Peyer's patch (tissue), 4 donors: Measurements from ENCODE around the gene PPP1R7. TPM values are rescaled to one million over a fixed set of nuclear protein-coding genes. Genes with fewer than 3 reads are reported as not detected.
"Not testable (repeated sequence)": the region's sequence is repeated elsewhere in the genome, so short reads cannot be mapped to it uniquely, and the experiment has no call there.

Experiments used
- DNase-seq, 3 donors: peaks; one replicate each; pipeline ENCODE4 v3.0.0-alpha.2; 2017 to 2019
- H3K27ac ChIP-seq, 4 donors: fragments of 200-600 bp; sonication (generic); one replicate each; pipeline ENCODE4 v1.5.1; 2016 to 2019
- H3K27me3 ChIP-seq, 2 donors: fragments of 200-600 bp; sonication (generic); one replicate each; pipeline ENCODE4 v1.5.1; 2019
- H3K36me3 ChIP-seq, 3 donors: fragments of 200-600 bp; sonication (generic); one replicate each; pipeline ENCODE4 v1.5.1; 2016 to 2019
- H3K4me1 ChIP-seq, 4 donors: fragments of 200-600 bp; sonication (generic); one replicate each; pipeline ENCODE4 v1.5.1; 2016 to 2019
- H3K4me3 ChIP-seq, 4 donors: fragments of 200-600 bp; sonication (generic); 1 replicate in 3 of 4; 2 replicates in 1 of 4; pipeline ENCODE4 v1.5.1; 2016 to 2019; ENCODE audit warnings: mild to moderate bottlenecking in 1 of 4
- H3K9me3 ChIP-seq, 4 donors: fragments of 200-600 bp; sonication (generic); one replicate each; pipeline ENCODE4 v1.5.1; 2016 to 2019; ENCODE audit warnings: mild to moderate bottlenecking in 1 of 4
- CTCF ChIP-seq, 6 experiments: fragments of 450-650 bp in 4 of 6; fragments of 200-600 bp in 2 of 6; sonication (generic) in 1 of 6; IDR thresholded peaks; one replicate each; pipeline ENCODE4 v1.5.1; 2017 to 2019; ENCODE audit warnings: antibody characterized with exemption in 6 of 6, mild to moderate bottlenecking in 3 of 6, moderate library complexity in 1 of 6
- POLR2A ChIP-seq, 2 donors: fragments of 450-650 bp; IDR thresholded peaks; one replicate each; pipeline ENCODE4 v1.5.1; 2017; ENCODE audit warnings: antibody characterized with exemption in 2 of 2, mild to moderate bottlenecking in 2 of 2, moderate library complexity in 2 of 2
- total RNA-seq, 4 donors: library from RNA; depleted of rRNA; stranded (reverse); fragments of >200 nt; gene quantifications; one replicate each; pipeline ENCODE4 v1.1.0, GENCODE V29; 2016

Gene PPP1R7
- 10 to 100 TPM; 13.2 to 44.0 (median 28.1) TPM for total RNA-seq

- peak; percentile 94 to 98 (median 96) for DNase-seq
Measured at GRCh38 chr2:241149925-241150659, at the start of gene PPP1R7. PPP1R7 (plus strand) TSS chr2:241150467; CDS start chr2:241150496, 29 bp downstream.

GRCh38 chr2:241102239-241102803 lies 47.9 kb upstream of the PPP1R7 start, which contains the start of gene MTERF4:
MTERF4 (minus strand) TSS chr2:241102287; CDS start chr2:241102273, 14 bp downstream.
- peak; percentile 66 to 70 for TF ChIP-seq POLR2A (IDR thresholded peaks at IDR 0.05)
- TF ChIP-seq CTCF (IDR thresholded peaks at IDR 0.05): no peak
- Histone ChIP-seq H3K4me3 (peak within 1 kb of the TSS; percentile 63 to 94 (median 78)), H3K27ac (peak within 1 kb of the TSS; percentile 84 to 92 (median 88)), H3K9me3 (no peaks in the 10 kb centered on the region), H3K36me3 (peaks cover 0 to 23% (median 0%) of the 10 kb centered on the region in 3 donors), H3K27me3 (no peaks in the 10 kb centered on the region), H3K4me1 (peaks cover 0 to 20% (median 7%) of the 10 kb centered on the region in 4 donors)
- peak; percentile 88 to 96 (median 94) for DNase-seq

More at GRCh38 chr2:241149925-241150659, at the start of gene PPP1R7:
- no peaks in the 10 kb centered on the region for H3K36me3 ChIP-seq
- H3K4me3 ChIP-seq: peak within 1 kb of the TSS; percentile 80 to 92 (median 90)
- TF ChIP-seq POLR2A (IDR thresholded peaks at IDR 0.05) (peak; percentile 46 to 55), CTCF (IDR thresholded peaks at IDR 0.05) (peak; percentile 13 to 43 (median 26))
- H3K27ac ChIP-seq: peak within 1 kb of the TSS; percentile 72 to 83 (median 78)
- no peaks in the 10 kb centered on the region for H3K9me3 ChIP-seq
- no peaks in the 10 kb centered on the region for H3K27me3 ChIP-seq
- peaks cover 0 to 18% (median 7%) of the 10 kb centered on the region in 4 donors for H3K4me1 ChIP-seq

GRCh38 chr2:241103176-241103595 lies 47.1 kb upstream of the PPP1R7 start:
- Histone ChIP-seq H3K36me3 (peaks cover 0 to 18% (median 0%) of the 10 kb centered on the region in 3 donors), H3K27me3 (no peaks in the 10 kb centered on the region), H3K4me3 (peak overlapping the region; percentile 63 to 94 (median 78)), H3K9me3 (no peaks in the 10 kb centered on the region), H3K4me1 (peaks cover 0 to 20% (median 7%) of the 10 kb centered on the region in 4 donors), H3K27ac (peak overlapping the region; percentile 84 to 92 (median 88))
- DNase-seq: peak in 1 of 3 donors; percentile 41
- TF ChIP-seq CTCF (IDR thresholded peaks at IDR 0.05): no peak
- TF ChIP-seq POLR2A (IDR thresholded peaks at IDR 0.05): no peak

GRCh38 chr2:241104611-241105010 lies 45.7 kb upstream of the PPP1R7 start:
- H3K9me3 ChIP-seq, H3K4me3 ChIP-seq, DNase-seq, H3K36me3 ChIP-seq, H3K27ac ChIP-seq, H3K27me3 ChIP-seq: not testable (repeated sequence)
- H3K4me1 ChIP-seq: peaks cover 0 to 20% (median 7%) of the 10 kb centered on the region in 4 donors

- H3K27me3 ChIP-seq: no peaks in the 10 kb centered on the region
- no peak overlapping the region for H3K27ac ChIP-seq
- no peaks in the 10 kb centered on the region for H3K9me3 ChIP-seq
- DNase-seq: peak in 1 of 3 donors; percentile 47
- TF ChIP-seq POLR2A (IDR thresholded peaks at IDR 0.05): no peak
- TF ChIP-seq CTCF (IDR thresholded peaks at IDR 0.05): no peak
- no peaks in the 10 kb centered on the region for H3K36me3 ChIP-seq
- H3K4me1 ChIP-seq: peaks cover 0 to 19% (median 8%) of the 10 kb centered on the region in 4 donors
- H3K4me3 ChIP-seq: no peak overlapping the region
Measured at GRCh38 chr2:241105641-241106040, 44.6 kb upstream of the PPP1R7 start.
